Endothelial cell of umbilical vein (primary cell): ENCODE measurements around the gene CD83.

Experiments
- CTCF ChIP-seq, 2 donors: IDR thresholded peaks; 1 replicate in 1 of 2; 2 replicates in 1 of 2; pipeline ENCODE4 v1.5.1; 2011; ENCODE audit warnings: low read length in 2 of 2, mild to moderate bottlenecking in 2 of 2, moderate library complexity in 2 of 2, control low read depth in 1 of 2, inconsistent platforms in 1 of 2, low read depth in 1 of 2; ENCODE audit not compliant: insufficient read depth in 1 of 2; ENCODE audit errors: extremely low read depth in 1 of 2
- EZH2 ChIP-seq: IDR thresholded peaks from 2 replicates; pipeline ENCODE4 v1.6.1; 2012; ENCODE audit warnings: borderline replicate concordance, low read depth, mild to moderate bottlenecking, moderate library complexity, low read length, inconsistent platforms; ENCODE audit not compliant: severe bottlenecking
- GATA2 ChIP-seq: IDR thresholded peaks from 2 replicates; pipeline ENCODE4 v1.7.0; 2011; ENCODE audit warnings: low read depth, mild to moderate bottlenecking, moderate library complexity, mixed read lengths, low read length; ENCODE audit not compliant: insufficient read length, insufficient read depth
- JUN ChIP-seq: IDR thresholded peaks from 2 replicates; pipeline ENCODE4 v1.6.1; 2011; ENCODE audit warnings: borderline replicate concordance, low read depth; ENCODE audit not compliant: insufficient read length, insufficient read depth
- MAX ChIP-seq: IDR thresholded peaks from 2 replicates; pipeline ENCODE4 v1.6.1; 2011; ENCODE audit not compliant: insufficient read depth, insufficient read length
- MYC ChIP-seq: IDR thresholded peaks from one replicate; pipeline ENCODE4 v1.6.1; 2011; ENCODE audit warnings: mild to moderate bottlenecking, low read depth, low read length
- POLR2A ChIP-seq: IDR thresholded peaks from 2 replicates; pipeline ENCODE4 v1.6.1; 2012; ENCODE audit warnings: low read depth, mild to moderate bottlenecking, control low read depth, low read length
- POLR2AphosphoS5 ChIP-seq: IDR thresholded peaks from 2 replicates; pipeline ENCODE4 v1.6.1; 2012; ENCODE audit warnings: low read depth, mild to moderate bottlenecking, control low read depth, low read length, moderate library complexity; ENCODE audit not compliant: insufficient read depth

GRCh38 chr6:14118091-14118439, 493 bp downstream of the CD83 start:
- TF ChIP-seq POLR2AphosphoS5, result no peak
- no peak for TF ChIP-seq CTCF (IDR thresholded peaks at IDR 0.05; ENCODE audit: extremely low read depth in 1 of 2, insufficient read depth in 1 of 2, low read depth in 1 of 2, low read length in 2 of 2)
- TF ChIP-seq MAX, result no peak
- TF ChIP-seq POLR2A, result no peak
- TF ChIP-seq EZH2, result no peak
- no peak for TF ChIP-seq JUN
- no peak for TF ChIP-seq MYC
- no peak for TF ChIP-seq GATA2
